Mesenchymal stem cell (in vitro differentiated cells and primary cell): ENCODE results near the gene BTBD16.
A peak's percentile ranks its signal among the peaks of the same experiment; 100 is the strongest.

Experiments
- DNase-seq: peaks from one replicate; pipeline ENCODE4 v3.0.0-alpha.2; 2013
- H2AFZ ChIP-seq: one replicate; pipeline ENCODE4 v1.6.1; 2013; ENCODE audit warnings: low read depth, mild to moderate bottlenecking, control low read depth, inconsistent platforms, low read length, moderate library complexity
- H2AK5ac ChIP-seq: 2 replicates; pipeline ENCODE4 v1.6.1; 2013; ENCODE audit warnings: low read length, moderate library complexity, mild to moderate bottlenecking, inconsistent platforms; ENCODE audit not compliant: severe bottlenecking
- H2BK120ac ChIP-seq: one replicate; pipeline ENCODE4 v1.6.1; 2013; ENCODE audit warnings: low read depth, mild to moderate bottlenecking, inconsistent platforms, low read length, moderate library complexity
- H2BK12ac ChIP-seq, 2 experiments: one replicate each; pipeline ENCODE4 v1.6.1; 2013; ENCODE audit warnings: inconsistent platforms in 2 of 2, low read length in 2 of 2, mild to moderate bottlenecking in 2 of 2, moderate library complexity in 2 of 2, control low read depth in 1 of 2
- H2BK15ac ChIP-seq: one replicate; pipeline ENCODE4 v1.6.1; 2013; ENCODE audit warnings: mild to moderate bottlenecking, low read depth, inconsistent platforms; ENCODE audit not compliant: poor library complexity, severe bottlenecking
- H2BK5ac ChIP-seq: 2 replicates; pipeline ENCODE4 v1.6.1; 2013; ENCODE audit warnings: low read depth, mild to moderate bottlenecking, low read length, control low read depth, inconsistent platforms; ENCODE audit not compliant: poor library complexity, severe bottlenecking
- H3K14ac ChIP-seq, 2 experiments: one replicate each; pipeline ENCODE4 v1.6.1; 2013; ENCODE audit warnings: inconsistent platforms in 2 of 2, low read length in 2 of 2, control low read depth in 1 of 2, mild to moderate bottlenecking in 1 of 2, moderate library complexity in 1 of 2
- H3K18ac ChIP-seq, 2 experiments: one replicate each; pipeline ENCODE4 v1.6.1; 2013; ENCODE audit warnings: inconsistent platforms in 2 of 2, low read length in 2 of 2, control low read depth in 1 of 2, low read depth in 1 of 2, mild to moderate bottlenecking in 1 of 2
- H3K23ac ChIP-seq, 2 experiments: one replicate each; pipeline ENCODE4 v1.6.1; 2013; ENCODE audit warnings: inconsistent platforms in 2 of 2, low read length in 2 of 2, mild to moderate bottlenecking in 2 of 2, moderate library complexity in 2 of 2, control low read depth in 1 of 2
- H3K27ac ChIP-seq: 2 replicates; pipeline ENCODE4 v1.5.1; 2013; ENCODE audit warnings: mild to moderate bottlenecking, moderate library complexity, low read length, control low read depth, inconsistent platforms; ENCODE audit not compliant: poor library complexity, severe bottlenecking
- H3K27me3 ChIP-seq, 2 experiments: 2 replicates each; pipeline versions ENCODE4 v1.6.1 to v1.7.0; 2013; ENCODE audit warnings: low read length in 2 of 2, mild to moderate bottlenecking in 2 of 2, moderate library complexity in 2 of 2, control low read depth in 1 of 2, inconsistent platforms in 1 of 2; ENCODE audit not compliant: control insufficient read depth in 1 of 2, insufficient read depth in 1 of 2
- H3K36me3 ChIP-seq, 2 experiments: 2 replicates each; pipeline versions ENCODE4 v1.6.1 to v1.7.0; 2013; ENCODE audit warnings: low read length in 2 of 2, control low read depth in 1 of 2, inconsistent platforms in 1 of 2, low read depth in 1 of 2, mild to moderate bottlenecking in 1 of 2; ENCODE audit not compliant: insufficient read depth in 2 of 2, control insufficient read depth in 1 of 2
- H3K4ac ChIP-seq, 2 experiments: one replicate each; pipeline ENCODE4 v1.6.1; 2013; ENCODE audit warnings: inconsistent platforms in 2 of 2, low read length in 2 of 2, mild to moderate bottlenecking in 2 of 2, moderate library complexity in 2 of 2, control low read depth in 1 of 2, low read depth in 1 of 2
- H3K4me1 ChIP-seq: 2 replicates; pipeline ENCODE4 v1.6.1; 2013; ENCODE audit warnings: low read depth, low read length, control low read depth; ENCODE audit not compliant: control insufficient read depth, insufficient read depth
- H3K4me2 ChIP-seq: 2 replicates; pipeline ENCODE4 v1.6.1; 2013; ENCODE audit warnings: low read length, mild to moderate bottlenecking, inconsistent platforms; ENCODE audit not compliant: poor library complexity, severe bottlenecking
- H3K4me3 ChIP-seq, 2 experiments: 2 replicates each; pipeline versions ENCODE4 v1.5.1 to v1.7.0; 2013; ENCODE audit warnings: low read length in 2 of 2, mild to moderate bottlenecking in 2 of 2, control low read depth in 1 of 2, low read depth in 1 of 2; ENCODE audit not compliant: insufficient read depth in 1 of 2
- H3K79me1 ChIP-seq: replicated peaks from 2 replicates; pipeline ENCODE4 v1.6.1; 2013; ENCODE audit warnings: mild to moderate bottlenecking, control low read depth, low read length, inconsistent platforms; ENCODE audit not compliant: poor library complexity, severe bottlenecking
- H3K9ac ChIP-seq: 2 replicates; pipeline ENCODE4 v1.7.0; 2013; ENCODE audit warnings: mild to moderate bottlenecking, low read length, moderate library complexity
- H3K9me3 ChIP-seq: 2 replicates; pipeline ENCODE4 v1.7.0; 2013; ENCODE audit warnings: mild to moderate bottlenecking, low read length; ENCODE audit not compliant: control insufficient read depth
- H4K8ac ChIP-seq: one replicate; pipeline ENCODE4 v1.6.1; 2013; ENCODE audit warnings: inconsistent platforms, mild to moderate bottlenecking, low read length, moderate library complexity
- H4K91ac ChIP-seq: one replicate; pipeline ENCODE4 v1.6.1; 2013; ENCODE audit warnings: mild to moderate bottlenecking, low read length, inconsistent platforms
- WGBS: methylation state at CpG from one replicate; pipeline ENCODE4 v1.1.7; 2013; ENCODE audit warnings: mixed read lengths; 5-methylcytosine and 5-hydroxymethylcytosine counted together

BTBD16 gene

DNA sequence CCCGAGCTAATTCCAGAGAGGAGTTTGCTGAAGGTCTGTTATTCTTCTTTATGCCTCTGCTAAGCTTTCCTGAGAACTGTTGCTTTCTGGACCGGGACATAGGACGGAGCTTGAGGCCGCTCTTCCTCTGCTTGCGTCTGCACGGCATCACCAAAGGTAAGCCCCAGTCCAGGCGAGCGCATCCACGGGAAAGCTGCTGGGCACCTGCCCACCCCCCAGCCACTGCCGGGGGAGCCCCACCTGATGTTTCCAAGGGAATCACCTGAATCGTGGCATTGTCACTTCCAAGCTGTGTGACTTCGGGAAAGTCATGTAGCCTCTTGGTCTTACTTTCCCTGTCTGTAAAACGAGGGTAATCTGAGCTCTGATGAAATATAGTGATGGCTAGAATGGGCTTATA, 58.3 kb downstream of the BTBD16 start:
- peak overlapping the region; percentile 24 for H2AK5ac ChIP-seq
- H2BK12ac ChIP-seq = no peak overlapping the region
- DNase-seq = no peak
- no peak overlapping the region for H4K8ac ChIP-seq
- no peak overlapping the region for H4K91ac ChIP-seq
- no peak overlapping the region for H2BK15ac ChIP-seq
- no peak overlapping the region for H3K9ac ChIP-seq
- H3K79me1 ChIP-seq = no peaks in the 10 kb centered on the region
- H3K4me2 ChIP-seq = no peak overlapping the region
- no peak overlapping the region for H3K4me3 ChIP-seq
- H2BK120ac ChIP-seq = no peak overlapping the region
- no peaks in the 10 kb centered on the region for H3K27me3 ChIP-seq
- no peaks in the 10 kb centered on the region for H3K36me3 ChIP-seq
- no peak overlapping the region for H3K4ac ChIP-seq
- no peak overlapping the region for H3K27ac ChIP-seq
- H3K23ac ChIP-seq = no peak overlapping the region
- peaks cover 8% of the 10 kb centered on the region for H3K4me1 ChIP-seq
- H3K14ac ChIP-seq = no peak overlapping the region
- no peak overlapping the region for H3K18ac ChIP-seq
- H3K9me3 ChIP-seq = no peaks in the 10 kb centered on the region
- 79% methylated on average over 13 of the region's 13 CpGs for WGBS
- no peak overlapping the region for H2AFZ ChIP-seq
- no peak overlapping the region for H2BK5ac ChIP-seq

DNA sequence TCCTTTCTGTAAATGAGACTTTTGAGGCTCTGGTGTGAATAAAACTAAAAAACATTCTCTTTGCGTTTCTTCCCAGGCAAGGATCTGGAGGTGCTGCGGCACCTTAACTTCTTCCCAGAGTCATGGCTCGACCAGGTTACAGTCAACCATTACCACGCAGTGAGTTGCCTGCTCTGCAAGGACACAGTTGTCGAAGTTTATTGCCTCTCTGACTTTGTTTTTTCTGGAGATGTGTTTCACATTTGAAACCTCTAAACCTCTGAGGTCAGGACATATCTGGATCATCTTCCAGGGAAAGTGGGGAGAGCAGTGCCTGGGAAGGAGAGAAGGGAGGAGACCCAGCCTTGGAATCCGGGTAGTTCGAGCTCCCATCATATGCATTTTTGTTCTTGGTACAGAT, 60.0 kb downstream of the BTBD16 start:
- no peaks in the 10 kb centered on the region for H3K36me3 ChIP-seq
- H3K4ac ChIP-seq = no peak overlapping the region
- peak overlapping the region; percentile 81 for H2BK5ac ChIP-seq
- no peak overlapping the region for H2BK120ac ChIP-seq
- no peaks in the 10 kb centered on the region for H3K79me1 ChIP-seq
- H3K14ac ChIP-seq = no peak overlapping the region
- no peak overlapping the region for H3K4me3 ChIP-seq
- no peak overlapping the region for H4K8ac ChIP-seq
- H3K27ac ChIP-seq = peak overlapping the region; percentile 91
- no peak overlapping the region for H4K91ac ChIP-seq
- H3K4me2 ChIP-seq = no peak overlapping the region
- H3K23ac ChIP-seq = no peak overlapping the region
- no peak overlapping the region for H2BK15ac ChIP-seq
- H2AK5ac ChIP-seq = peak overlapping the region; percentile 17
- H3K4me1 ChIP-seq = peaks cover 8% of the 10 kb centered on the region
- DNase-seq = no peak
- H3K27me3 ChIP-seq = no peaks in the 10 kb centered on the region
- H3K18ac ChIP-seq = no peak overlapping the region
- no peak overlapping the region for H3K9ac ChIP-seq
- H3K9me3 ChIP-seq = no peaks in the 10 kb centered on the region
- H2AFZ ChIP-seq = no peak overlapping the region
- 94% methylated on average over 6 of the region's 7 CpGs for WGBS
- H2BK12ac ChIP-seq = no peak overlapping the region

DNA sequence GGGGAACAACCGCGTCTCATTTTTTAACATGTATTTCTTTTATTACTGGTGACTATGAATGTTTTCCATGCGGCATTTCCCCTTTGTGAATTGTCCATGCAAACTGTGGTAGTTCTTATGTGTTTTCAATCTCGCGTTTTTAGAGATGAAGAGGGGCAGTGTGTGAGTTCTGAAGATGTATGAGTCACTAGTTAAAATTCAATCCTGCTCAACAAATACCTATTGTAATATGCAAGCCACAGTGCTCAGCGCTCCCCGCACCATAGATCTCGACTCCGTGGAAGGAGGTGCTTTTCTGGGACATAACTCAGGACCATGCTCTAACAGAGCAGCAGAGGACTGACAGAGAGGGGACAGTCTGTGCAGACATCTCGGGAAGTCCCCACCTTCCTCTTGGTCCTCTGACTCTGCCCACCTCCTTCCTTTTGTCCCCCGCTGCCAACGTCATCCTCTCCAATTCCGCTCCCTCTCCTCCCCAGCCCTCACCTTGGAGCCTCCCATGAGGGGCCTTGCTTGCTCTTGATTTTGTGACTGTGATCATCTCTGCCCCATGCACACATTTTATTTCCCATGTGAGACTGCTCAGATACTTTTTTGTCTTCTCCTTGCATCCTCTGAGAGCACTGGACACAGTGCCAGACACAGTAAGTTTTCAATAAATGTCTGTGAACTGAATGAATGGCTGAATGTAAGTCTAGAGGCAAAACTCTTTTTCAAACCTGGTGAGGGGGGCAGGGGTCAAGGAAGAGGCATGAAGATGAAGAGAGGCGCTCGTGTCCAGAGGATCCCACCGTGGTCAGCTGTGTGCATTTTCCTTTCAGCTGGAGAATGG, 60.7 kb downstream of the BTBD16 start:
- H3K23ac ChIP-seq = no peak overlapping the region
- no peak overlapping the region for H3K4me3 ChIP-seq
- no peak overlapping the region for H2BK5ac ChIP-seq
- H3K4me2 ChIP-seq = peak overlapping the region; percentile 24
- no peaks in the 10 kb centered on the region for H3K79me1 ChIP-seq
- no peak overlapping the region for H2AFZ ChIP-seq
- no peak overlapping the region for H2BK15ac ChIP-seq
- no peak overlapping the region for H3K18ac ChIP-seq
- no peak overlapping the region for H3K4ac ChIP-seq
- no peaks in the 10 kb centered on the region for H3K27me3 ChIP-seq
- WGBS = 90% methylated on average over 16 of the region's 16 CpGs
- H4K91ac ChIP-seq = no peak overlapping the region
- DNase-seq = no peak
- H3K27ac ChIP-seq = peak overlapping the region; percentile 91
- H4K8ac ChIP-seq = no peak overlapping the region
- H3K36me3 ChIP-seq = no peaks in the 10 kb centered on the region
- H3K9ac ChIP-seq = no peak overlapping the region
- peaks cover 8% of the 10 kb centered on the region for H3K4me1 ChIP-seq
- no peaks in the 10 kb centered on the region for H3K9me3 ChIP-seq
- no peak overlapping the region for H2BK120ac ChIP-seq
- no peak overlapping the region for H2BK12ac ChIP-seq
- H2AK5ac ChIP-seq = peak overlapping the region; percentile 86
- no peak overlapping the region for H3K14ac ChIP-seq

DNA sequence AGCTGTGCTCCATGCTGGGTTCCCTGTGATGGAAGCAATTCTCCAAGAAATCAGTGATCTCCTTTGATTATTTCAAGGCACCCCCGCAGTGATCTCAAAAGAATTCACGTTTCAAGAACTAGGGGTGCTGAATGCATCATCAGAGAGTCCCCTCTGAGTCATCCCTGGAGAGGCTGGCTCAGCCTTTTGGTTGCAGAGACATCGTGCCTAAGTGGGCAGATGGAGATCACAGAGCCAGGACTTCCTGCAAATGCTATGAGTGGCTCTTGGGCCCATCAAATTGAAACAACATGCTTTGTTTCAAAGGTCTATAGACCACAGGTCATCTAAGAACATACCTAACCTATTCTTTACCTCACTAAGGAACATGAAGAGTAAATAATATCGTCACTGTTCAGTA, 61.9 kb downstream of the BTBD16 start:
- Histone ChIP-seq H3K23ac (no peak overlapping the region), H2AK5ac (peak overlapping the region; percentile 44), H3K4me1 (peaks cover 10% of the 10 kb centered on the region), H3K9me3 (no peaks in the 10 kb centered on the region), H4K91ac (no peak overlapping the region), H3K4me2 (no peak overlapping the region), H3K4ac (no peak overlapping the region), H4K8ac (no peak overlapping the region), H2BK15ac (no peak overlapping the region), H2BK5ac (no peak overlapping the region), H3K14ac (no peak overlapping the region), H3K18ac (no peak overlapping the region), H3K36me3 (no peaks in the 10 kb centered on the region), H2BK12ac (no peak overlapping the region), H3K79me1 (no peaks in the 10 kb centered on the region), H3K27me3 (no peaks in the 10 kb centered on the region), H3K9ac (no peak overlapping the region), H2AFZ (no peak overlapping the region), H2BK120ac (no peak overlapping the region), H3K27ac (no peak overlapping the region), H3K4me3 (no peak overlapping the region)
- DNase-seq = no peak
- WGBS = 75% methylated on average over 4 of the region's 4 CpGs
